OCI-M1 (cell line): ENCODE data around the gene TMEM138.
A peak's percentile ranks its signal among the peaks of the same experiment; 100 is the strongest.
"Not testable (repeated sequence)": the region's sequence is repeated elsewhere in the genome, so short reads cannot be mapped to it uniquely, and the experiment has no call there.

Experiments used
- DNase-seq: peaks from one replicate; lab custom pipeline; 2025; lab: John Stamatoyannopoulos, UW

The TMEM138 gene

GRCh38 chr11:61364012-61364675 is 2.0 kb downstream of the TMEM138 start:
- DNase-seq: no peak

GRCh38 chr11:61367406-61367805 is 5.2 kb downstream of the TMEM138 start:
- DNase-seq: no peak

GRCh38 chr11:61368646-61369045 is 6.5 kb downstream of the TMEM138 start:
- DNase-seq: no peak

- DNase-seq: no peak
Measured at GRCh38 chr11:61369372-61370348, 7.5 kb downstream of the TMEM138 start.

GRCh38 chr11:61370349-61371005 is 8.3 kb downstream of the TMEM138 start:
- DNase-seq: no peak

- no peak for DNase-seq
Measured at GRCh38 chr11:61372659-61373420, 10.7 kb downstream of the TMEM138 start.

- DNase-seq: no peak
Measured at GRCh38 chr11:61375761-61376108, 13.6 kb downstream of the TMEM138 start.

GRCh38 chr11:61377461-61378160 is 15.4 kb downstream of the TMEM138 start:
- DNase-seq: no peak

- DNase-seq: no peak
Measured at GRCh38 chr11:61378713-61379313, 16.6 kb downstream of the TMEM138 start.

- DNase-seq: no peak
Measured at GRCh38 chr11:61380884-61381283, 18.7 kb downstream of the TMEM138 start.

- DNase-seq: not testable (repeated sequence)
Measured at GRCh38 chr11:61383859-61384258, 21.7 kb downstream of the TMEM138 start.

GRCh38 chr11:61384271-61385242 is 22.4 kb downstream of the TMEM138 start:
- peak; percentile 46 for DNase-seq

- DNase-seq: no peak
Measured at GRCh38 chr11:61390161-61390560, 28.0 kb downstream of the TMEM138 start.

GRCh38 chr11:61392981-61393595 is 30.9 kb downstream of the TMEM138 start:
- DNase-seq: peak; percentile 59

GRCh38 chr11:61401173-61401572 is 39.0 kb downstream of the TMEM138 start:
- DNase-seq: no peak

- DNase-seq: no peak
Measured at GRCh38 chr11:61401573-61401972, 39.4 kb downstream of the TMEM138 start.

- no peak for DNase-seq
Measured at GRCh38 chr11:61403658-61404057, 41.5 kb downstream of the TMEM138 start.

- no peak for DNase-seq
Measured at GRCh38 chr11:61404103-61404502, 41.9 kb downstream of the TMEM138 start.

- DNase-seq: no peak
Measured at GRCh38 chr11:61404641-61405040, 42.5 kb downstream of the TMEM138 start.
